Colonic mucosa (tissue), 4 donors: Measurements from ENCODE around the gene PHF19. TPM values are rescaled to one million over a fixed set of nuclear protein-coding genes. Genes with fewer than 3 reads are reported as not detected.

ENCODE experiments used
- DNase-seq: peaks from one replicate; pipeline ENCODE4 v3.0.0-alpha.2; 2020
- H3K27ac ChIP-seq: fragments of 200-600 bp; one replicate; pipeline ENCODE4 v1.8.0; 2021
- H3K27me3 ChIP-seq: fragments of 200-600 bp; one replicate; pipeline ENCODE4 v1.8.0; 2021
- H3K36me3 ChIP-seq: fragments of 200-600 bp; one replicate; pipeline ENCODE4 v1.8.0; 2021
- H3K4me1 ChIP-seq: fragments of 200-600 bp; one replicate; pipeline ENCODE4 v1.8.0; 2021; ENCODE audit warnings: mild to moderate bottlenecking
- H3K4me3 ChIP-seq: fragments of 200-600 bp; one replicate; pipeline ENCODE4 v1.8.0; 2021
- H3K9ac ChIP-seq, 2 donors: one replicate each; pipeline ENCODE4 v1.7.0; 2013; ENCODE audit warnings: control low read depth in 2 of 2, low read depth in 2 of 2, low read length in 2 of 2
- H3K9me3 ChIP-seq: fragments of 200-600 bp; one replicate; pipeline ENCODE4 v1.8.0; 2021
- intact Hi-C: fragments of 100-400 bp; cut with DNase I; formaldehyde crosslinking; loops from one replicate; pipeline ENCODE4 v1.14.1; 2022
- total RNA-seq, 2 donors: library from RNA; stranded (reverse); fragmentation: NEBNext Ultra II Directional in 1 of 2; extraction: Animal tissue kit (Norgen Biotek cat#: 25700) in 1 of 2; gene quantifications; one replicate each; pipeline ENCODE4 v1.2.1, GENCODE V29; 2021
- TF ChIP-seq, protein P1 (sequence below): fragments of 200-600 bp; IDR thresholded peaks from one replicate; pipeline ENCODE4 v1.8.0; 2022; ENCODE audit warnings: antibody characterized with exemption, mild to moderate bottlenecking
- donor health status: healthy.
- donor health status: DM: no; HTN: no; CAD: no.
- donor health status: DM: no; HTN: no; CAD: no.

The PHF19 gene
- total RNA-seq, 2 donors from 2014 or later: 23.8 to 50.3 TPM

DNA sequence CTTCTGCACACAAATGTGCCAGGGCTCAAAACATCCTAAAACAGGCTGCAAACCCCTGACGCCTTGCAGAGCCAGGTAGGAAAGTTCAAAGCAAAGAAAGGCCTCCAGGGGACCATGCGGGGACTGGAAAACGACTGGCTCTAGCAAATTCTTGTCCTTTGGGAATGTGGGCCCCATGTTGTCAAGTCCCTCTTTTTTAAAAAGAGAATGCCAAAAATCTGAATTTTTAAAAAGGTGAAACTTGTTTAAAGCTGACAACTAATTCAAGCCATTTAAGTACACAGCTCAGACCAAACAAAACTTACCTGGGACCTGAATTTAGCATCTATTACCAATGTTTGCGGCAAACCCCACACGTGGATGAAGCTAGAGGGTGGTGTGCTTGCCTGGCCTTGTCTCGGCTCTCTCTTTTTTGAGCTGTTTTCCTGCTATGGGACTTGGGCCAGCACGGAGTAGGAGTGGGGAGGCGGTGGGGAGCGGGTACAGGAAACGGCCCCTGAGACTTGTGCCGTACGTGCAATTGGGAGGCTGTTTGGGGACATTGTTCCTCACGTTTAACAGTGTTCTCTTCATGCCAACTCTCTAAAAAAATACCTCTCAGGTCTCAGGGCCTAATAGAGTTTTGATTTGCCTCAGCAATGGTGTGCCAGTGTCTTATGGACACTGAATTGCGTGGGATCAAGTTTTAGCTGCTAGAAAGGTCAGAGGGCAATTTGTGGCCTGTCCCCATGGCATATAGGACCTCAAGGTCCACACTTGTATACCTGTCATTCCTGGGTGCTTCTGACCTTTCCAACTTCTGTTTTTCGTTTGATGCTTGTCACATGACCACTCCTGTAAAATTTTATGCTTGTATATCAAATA is 15.1 kb upstream of the PHF19 start:
- intact Hi-C loops: no loop called here
- peak overlapping the region; percentile 29 for H3K27ac ChIP-seq
- no peak overlapping the region for H3K4me3 ChIP-seq
- no peaks in the 10 kb centered on the region for H3K27me3 ChIP-seq
- H3K9ac ChIP-seq: no peak overlapping the region
- DNase-seq: no peak
- TF ChIP-seq, protein P1, sequence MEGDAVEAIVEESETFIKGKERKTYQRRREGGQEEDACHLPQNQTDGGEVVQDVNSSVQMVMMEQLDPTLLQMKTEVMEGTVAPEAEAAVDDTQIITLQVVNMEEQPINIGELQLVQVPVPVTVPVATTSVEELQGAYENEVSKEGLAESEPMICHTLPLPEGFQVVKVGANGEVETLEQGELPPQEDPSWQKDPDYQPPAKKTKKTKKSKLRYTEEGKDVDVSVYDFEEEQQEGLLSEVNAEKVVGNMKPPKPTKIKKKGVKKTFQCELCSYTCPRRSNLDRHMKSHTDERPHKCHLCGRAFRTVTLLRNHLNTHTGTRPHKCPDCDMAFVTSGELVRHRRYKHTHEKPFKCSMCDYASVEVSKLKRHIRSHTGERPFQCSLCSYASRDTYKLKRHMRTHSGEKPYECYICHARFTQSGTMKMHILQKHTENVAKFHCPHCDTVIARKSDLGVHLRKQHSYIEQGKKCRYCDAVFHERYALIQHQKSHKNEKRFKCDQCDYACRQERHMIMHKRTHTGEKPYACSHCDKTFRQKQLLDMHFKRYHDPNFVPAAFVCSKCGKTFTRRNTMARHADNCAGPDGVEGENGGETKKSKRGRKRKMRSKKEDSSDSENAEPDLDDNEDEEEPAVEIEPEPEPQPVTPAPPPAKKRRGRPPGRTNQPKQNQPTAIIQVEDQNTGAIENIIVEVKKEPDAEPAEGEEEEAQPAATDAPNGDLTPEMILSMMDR: no peak
- H3K4me1 ChIP-seq: peaks cover 4% of the 10 kb centered on the region
- H3K9me3 ChIP-seq: no peaks in the 10 kb centered on the region
- no peaks in the 10 kb centered on the region for H3K36me3 ChIP-seq

DNA sequence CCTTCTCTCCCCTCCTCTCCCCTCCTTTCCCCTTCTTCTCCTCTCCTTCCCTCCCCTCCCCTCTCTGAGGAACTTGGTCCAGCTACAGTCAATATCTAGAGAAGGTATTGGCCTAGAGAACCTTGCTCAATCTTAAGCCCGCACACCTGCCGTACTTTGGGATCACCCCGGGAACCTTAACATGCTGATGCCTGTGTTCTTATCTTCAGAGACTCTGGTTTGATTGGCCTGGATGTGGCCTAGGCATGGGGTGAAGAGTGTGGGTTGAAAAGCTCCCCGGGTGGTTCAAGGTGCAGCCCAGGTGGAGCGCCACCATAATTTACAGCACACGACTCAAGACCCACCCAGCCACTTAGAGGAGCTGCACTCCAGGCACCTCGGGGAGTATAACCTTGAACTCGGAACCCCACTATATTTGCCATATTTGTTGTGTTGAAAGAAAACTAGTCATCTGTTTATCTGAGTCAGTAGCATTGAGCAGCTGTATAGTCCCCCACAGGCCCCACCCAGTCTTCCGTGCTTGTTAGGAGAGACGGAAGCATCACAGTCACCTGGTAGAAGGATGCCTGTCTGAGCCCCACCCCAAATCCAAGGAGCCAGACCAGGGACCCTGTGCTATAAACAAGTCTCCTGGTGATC is 14.4 kb upstream of the PHF19 start:
- Histone ChIP-seq H3K27me3 (no peaks in the 10 kb centered on the region), H3K36me3 (no peaks in the 10 kb centered on the region), H3K9ac (peak overlapping the region in 1 of 2 donors; percentile 9), H3K4me3 (no peak overlapping the region), H3K27ac (peak overlapping the region; percentile 29), H3K4me1 (peaks cover 4% of the 10 kb centered on the region), H3K9me3 (no peaks in the 10 kb centered on the region)
- intact Hi-C loops: no loop called here
- no peak for DNase-seq
- TF ChIP-seq, protein P1: no peak

DNA sequence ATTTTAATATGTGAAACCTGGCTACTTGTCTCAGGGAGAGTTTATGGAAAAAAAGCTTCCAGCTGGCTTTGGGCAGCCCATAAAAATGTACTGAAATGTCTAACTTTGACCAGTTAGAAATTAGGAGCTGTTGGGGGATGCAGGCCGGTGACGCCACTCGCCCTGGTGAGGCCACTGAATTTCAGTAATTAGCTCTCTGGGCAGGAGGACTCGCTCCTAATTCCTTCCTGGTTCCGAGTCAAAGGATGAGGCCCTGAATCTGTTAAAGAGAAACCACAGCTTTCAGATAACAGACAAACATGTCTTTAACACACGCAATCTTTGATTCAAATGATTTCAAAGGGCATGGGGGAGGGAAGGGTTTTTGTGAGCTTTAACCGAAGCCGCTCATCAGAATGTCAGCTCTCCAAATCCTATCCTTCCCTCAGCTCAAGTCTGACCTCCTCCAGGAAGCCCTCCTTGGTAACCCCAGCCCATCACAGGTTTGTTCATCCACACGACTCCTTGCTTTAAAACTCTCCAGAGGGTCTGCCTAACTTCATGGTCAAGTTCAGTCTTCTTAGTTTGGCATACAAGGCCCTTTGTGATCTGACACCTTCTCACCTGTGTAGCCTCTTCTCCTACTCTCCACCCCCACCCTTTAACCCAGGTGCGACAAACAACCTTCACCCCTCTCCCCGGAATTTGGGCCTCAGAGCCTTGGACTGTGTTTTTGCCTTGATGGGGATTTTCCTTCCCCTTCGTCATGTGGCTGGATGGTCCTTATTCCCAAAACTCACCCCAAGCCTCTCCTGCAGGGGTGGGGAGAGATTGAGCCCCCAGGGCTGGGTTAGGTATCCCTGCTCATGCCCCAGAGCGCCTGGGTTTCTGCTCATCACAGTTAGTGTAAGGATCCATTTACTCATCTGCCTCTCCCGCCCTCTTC is 13.6 kb upstream of the PHF19 start:
- Histone ChIP-seq H3K27ac (peak overlapping the region; percentile 13), H3K9ac (no peak overlapping the region), H3K4me1 (peaks cover 10% of the 10 kb centered on the region), H3K4me3 (no peak overlapping the region), H3K36me3 (no peaks in the 10 kb centered on the region), H3K27me3 (no peaks in the 10 kb centered on the region), H3K9me3 (no peaks in the 10 kb centered on the region)
- TF ChIP-seq, protein P1: no peak
- intact Hi-C loops: no loop called here
- DNase-seq: no peak

DNA sequence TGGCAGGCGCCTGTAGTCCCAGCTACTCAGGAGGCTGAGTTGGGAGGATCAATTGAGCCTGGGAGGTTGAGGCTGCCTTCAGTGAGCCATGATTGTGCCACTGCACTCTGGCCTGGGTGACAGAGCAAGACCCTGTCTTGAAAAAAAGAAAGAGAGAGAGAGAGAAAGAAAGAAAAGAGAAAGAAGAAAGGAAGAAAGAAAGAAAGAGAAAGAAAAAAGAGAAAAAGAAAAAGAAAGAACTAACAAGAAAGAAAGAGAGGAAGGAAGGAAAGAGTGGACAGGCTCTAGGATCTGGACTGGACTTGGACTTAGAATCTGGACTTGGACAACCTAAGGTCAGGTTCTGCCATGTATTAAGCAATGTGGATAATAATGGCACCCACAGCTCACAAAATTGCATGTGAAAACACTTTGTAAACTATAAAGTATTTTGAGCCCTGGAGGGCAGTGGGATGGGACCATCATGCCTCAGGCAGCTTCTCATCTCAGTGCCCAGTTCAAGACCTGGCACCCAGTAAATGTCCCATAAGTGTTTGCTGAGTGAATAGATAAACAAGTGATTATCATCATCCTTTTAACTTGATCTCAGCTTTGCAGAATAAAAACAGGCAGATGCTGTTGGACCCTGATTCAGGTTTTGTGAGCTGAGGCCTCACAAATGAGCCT is 12.8 kb upstream of the PHF19 start:
- intact Hi-C loops: no loop called here
- Histone ChIP-seq H3K27ac (no peak overlapping the region), H3K4me1 (peaks cover 10% of the 10 kb centered on the region), H3K9ac (no peak overlapping the region), H3K9me3 (no peaks in the 10 kb centered on the region), H3K4me3 (no peak overlapping the region), H3K27me3 (no peaks in the 10 kb centered on the region), H3K36me3 (no peaks in the 10 kb centered on the region)
- no peak for DNase-seq
- TF ChIP-seq, protein P1: no peak

DNA sequence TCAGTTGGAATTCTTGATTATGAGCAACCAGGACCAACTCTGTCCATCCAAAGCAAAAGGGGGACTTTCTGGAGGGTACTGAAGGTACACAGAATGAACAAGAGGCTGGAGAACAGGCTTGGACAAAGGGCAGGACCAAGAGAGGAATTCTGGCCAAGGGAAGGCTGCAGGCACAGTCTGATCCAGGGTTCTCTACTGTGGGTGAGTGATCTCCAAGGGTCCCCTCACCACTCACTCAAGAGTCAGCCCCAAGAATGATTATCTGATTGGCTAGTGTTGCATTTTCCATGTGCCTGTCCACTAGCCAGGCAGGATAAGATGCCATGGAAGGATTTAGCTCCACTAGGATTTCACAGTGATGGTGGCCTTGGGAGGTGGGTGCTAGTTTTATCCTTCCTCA is 11.6 kb upstream of the PHF19 start:
- H3K4me3 ChIP-seq: no peak overlapping the region
- no peaks in the 10 kb centered on the region for H3K36me3 ChIP-seq
- no peaks in the 10 kb centered on the region for H3K27me3 ChIP-seq
- TF ChIP-seq, protein P1: no peak
- peaks cover 10% of the 10 kb centered on the region for H3K4me1 ChIP-seq
- no peak overlapping the region for H3K27ac ChIP-seq
- no peak for DNase-seq
- H3K9me3 ChIP-seq: no peaks in the 10 kb centered on the region
- no peak overlapping the region for H3K9ac ChIP-seq
- intact Hi-C loops: no loop called here
